ENCODE measurements around the gene CEP41.
A peak's percentile ranks its signal among the peaks of the same experiment; 100 is the strongest.

CEP41 gene

DNA sequence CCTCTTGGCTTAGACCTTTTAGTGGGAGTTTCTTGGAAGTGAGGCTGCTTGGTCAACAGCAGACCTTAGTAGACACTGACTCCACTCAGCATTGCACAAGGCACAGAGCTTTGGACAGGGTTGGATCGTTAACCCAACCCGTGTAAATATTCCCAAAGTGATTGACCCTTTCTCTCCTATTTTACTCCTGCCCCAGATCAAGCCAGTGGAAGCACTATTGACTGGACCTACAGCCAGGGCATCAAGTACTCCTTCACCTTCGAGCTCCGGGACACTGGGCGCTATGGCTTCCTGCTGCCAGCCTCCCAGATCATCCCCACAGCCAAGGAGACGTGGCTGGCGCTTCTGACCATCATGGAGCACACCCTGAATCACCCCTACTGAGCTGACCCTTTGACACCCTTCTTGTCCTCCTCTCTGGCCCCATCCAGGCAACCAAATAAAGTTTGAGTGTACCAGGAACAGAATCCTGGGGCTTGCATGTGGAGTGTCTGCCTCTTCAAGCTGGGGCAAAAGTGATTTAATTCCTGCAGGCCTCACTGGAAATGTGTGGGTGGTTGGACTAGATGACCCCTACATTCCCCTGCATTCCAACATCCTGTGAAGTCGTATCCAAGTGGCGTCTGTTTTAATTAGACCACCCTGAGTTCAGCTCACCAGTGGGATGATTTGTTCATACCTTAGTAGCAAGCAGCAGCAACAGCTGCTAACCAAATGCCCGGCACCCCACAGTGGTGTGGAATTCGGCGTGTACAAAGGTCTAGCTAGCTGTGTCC is 53.0 kb downstream of the CEP41 start:
- no peak overlapping the region for H3K9ac ChIP-seq (ENCODE audit: low read length)
- H3K23ac ChIP-seq (ENCODE audit: low read length in 2 of 2): no peak overlapping the region
- peak overlapping the region; percentile 94 for H2AK5ac ChIP-seq (ENCODE audit: low read length, severe bottlenecking)
- H3K14ac ChIP-seq (ENCODE audit: low read length in 2 of 2): no peak overlapping the region
- no peak overlapping the region for H2BK15ac ChIP-seq (ENCODE audit: low read depth, poor library complexity, severe bottlenecking)
- H4K8ac ChIP-seq (ENCODE audit: low read length): peak overlapping the region; percentile 5
- peak overlapping the region; percentile 0 to 49 for H2BK12ac ChIP-seq (ENCODE audit: low read length in 2 of 2)
- peak overlapping the region in 1 of 2 experiments; percentile 5 for H3K4ac ChIP-seq (ENCODE audit: low read depth in 1 of 2, low read length in 2 of 2)
- H3K27me3 ChIP-seq (ENCODE audit: control insufficient read depth in 1 of 2, insufficient read depth in 1 of 2, low read length in 2 of 2): no peaks in the 10 kb centered on the region
- no peak for DNase-seq
- H3K18ac ChIP-seq (ENCODE audit: low read depth in 1 of 2, low read length in 2 of 2): peak overlapping the region in 1 of 2 experiments; percentile 61
- H2BK120ac ChIP-seq (ENCODE audit: low read depth, low read length): no peak overlapping the region
- peak overlapping the region; percentile 95 for H3K27ac ChIP-seq (ENCODE audit: low read length, poor library complexity, severe bottlenecking)
- peaks cover 0 to 5% of the 10 kb centered on the region in 2 experiments for H3K36me3 ChIP-seq (ENCODE audit: control insufficient read depth in 1 of 2, insufficient read depth in 2 of 2, low read depth in 1 of 2, low read length in 2 of 2)
- H3K9me3 ChIP-seq (ENCODE audit: control insufficient read depth, low read length): no peaks in the 10 kb centered on the region
- H3K79me1 ChIP-seq (replicated peaks; ENCODE audit: low read length, poor library complexity, severe bottlenecking): no peaks in the 10 kb centered on the region
- 81% methylated on average over 11 of the region's 12 CpGs for WGBS
- no peak overlapping the region for H3K4me2 ChIP-seq (ENCODE audit: low read length, poor library complexity, severe bottlenecking)
- no peak overlapping the region for H4K91ac ChIP-seq (ENCODE audit: low read length)
- H3K4me3 ChIP-seq (ENCODE audit: insufficient read depth in 1 of 2, low read depth in 1 of 2, low read length in 2 of 2): no peak overlapping the region
- H2BK5ac ChIP-seq (ENCODE audit: low read depth, low read length, poor library complexity, severe bottlenecking): peak overlapping the region; percentile 98
- H2AFZ ChIP-seq (ENCODE audit: low read depth, low read length): no peak overlapping the region
- peaks cover 17% of the 10 kb centered on the region for H3K4me1 ChIP-seq (ENCODE audit: control insufficient read depth, insufficient read depth, low read depth, low read length)

DNA sequence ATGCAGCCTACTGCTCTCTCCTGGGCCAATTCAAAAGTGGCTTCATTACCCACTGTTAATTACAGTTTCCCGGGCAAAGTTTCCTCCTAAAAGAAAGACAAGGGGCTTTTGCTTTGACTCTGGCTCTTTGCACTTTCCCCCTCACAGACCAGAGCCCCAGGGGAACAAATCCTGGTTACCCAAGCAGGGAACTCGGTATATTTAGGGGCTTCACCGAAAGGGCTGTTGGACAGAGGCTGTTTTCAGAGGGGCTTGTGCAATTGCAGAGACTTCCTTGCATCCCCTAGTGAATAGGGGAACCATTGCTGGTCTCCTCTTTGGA is 53.5 kb downstream of the CEP41 start:
- peak overlapping the region; percentile 98 for H2BK5ac ChIP-seq (ENCODE audit: low read depth, low read length, poor library complexity, severe bottlenecking)
- H3K4ac ChIP-seq (ENCODE audit: low read depth in 1 of 2, low read length in 2 of 2): peak overlapping the region in 1 of 2 experiments; percentile 19
- no peak overlapping the region for H2AFZ ChIP-seq (ENCODE audit: low read depth, low read length)
- no peak for DNase-seq
- no peak overlapping the region for H3K14ac ChIP-seq (ENCODE audit: low read length in 2 of 2)
- no peak overlapping the region for H3K23ac ChIP-seq (ENCODE audit: low read length in 2 of 2)
- H4K8ac ChIP-seq (ENCODE audit: low read length): no peak overlapping the region
- 95% methylated on average over 3 of the region's 3 CpGs for WGBS
- no peaks in the 10 kb centered on the region for H3K9me3 ChIP-seq (ENCODE audit: control insufficient read depth, low read length)
- peaks cover 17% of the 10 kb centered on the region for H3K4me1 ChIP-seq (ENCODE audit: control insufficient read depth, insufficient read depth, low read depth, low read length)
- H3K9ac ChIP-seq (ENCODE audit: low read length): no peak overlapping the region
- peak overlapping the region; percentile 94 for H2AK5ac ChIP-seq (ENCODE audit: low read length, severe bottlenecking)
- H3K79me1 ChIP-seq (replicated peaks; ENCODE audit: low read length, poor library complexity, severe bottlenecking): no peaks in the 10 kb centered on the region
- H2BK120ac ChIP-seq (ENCODE audit: low read depth, low read length): no peak overlapping the region
- no peaks in the 10 kb centered on the region for H3K27me3 ChIP-seq (ENCODE audit: control insufficient read depth in 1 of 2, insufficient read depth in 1 of 2, low read length in 2 of 2)
- H3K4me3 ChIP-seq (ENCODE audit: insufficient read depth in 1 of 2, low read depth in 1 of 2, low read length in 2 of 2): no peak overlapping the region
- peaks cover 0 to 5% of the 10 kb centered on the region in 2 experiments for H3K36me3 ChIP-seq (ENCODE audit: control insufficient read depth in 1 of 2, insufficient read depth in 2 of 2, low read depth in 1 of 2, low read length in 2 of 2)
- H2BK15ac ChIP-seq (ENCODE audit: low read depth, poor library complexity, severe bottlenecking): no peak overlapping the region
- peak overlapping the region in 1 of 2 experiments; percentile 16 for H3K18ac ChIP-seq (ENCODE audit: low read depth in 1 of 2, low read length in 2 of 2)
- peak overlapping the region in 1 of 2 experiments; percentile 49 for H2BK12ac ChIP-seq (ENCODE audit: low read length in 2 of 2)
- H3K27ac ChIP-seq (ENCODE audit: low read length, poor library complexity, severe bottlenecking): peak overlapping the region; percentile 95
- no peak overlapping the region for H4K91ac ChIP-seq (ENCODE audit: low read length)
- no peak overlapping the region for H3K4me2 ChIP-seq (ENCODE audit: low read length, poor library complexity, severe bottlenecking)

DNA sequence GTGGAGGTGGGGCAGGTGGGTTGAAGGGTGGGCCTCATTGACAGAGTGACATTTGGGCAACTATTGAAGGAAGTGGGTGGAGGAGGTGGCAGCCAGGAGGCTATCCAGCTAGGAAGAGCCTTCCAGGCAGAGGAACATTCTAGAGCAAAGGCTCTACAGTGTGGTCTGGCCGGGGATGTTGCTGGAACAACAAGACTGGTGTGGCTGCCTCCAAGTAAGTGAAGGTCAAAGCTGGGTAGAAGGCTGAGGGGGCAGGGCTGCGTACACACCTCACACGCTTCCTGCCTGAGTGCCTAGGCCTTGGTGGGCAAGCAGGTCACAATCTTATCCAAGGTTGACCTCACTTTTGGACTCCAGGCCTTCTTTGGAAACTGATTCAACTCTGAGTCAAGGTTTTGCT is 53.9 kb downstream of the CEP41 start:
- H3K4me2 ChIP-seq (ENCODE audit: low read length, poor library complexity, severe bottlenecking): no peak overlapping the region
- no peak overlapping the region for H3K14ac ChIP-seq (ENCODE audit: low read length in 2 of 2)
- H3K4ac ChIP-seq (ENCODE audit: low read depth in 1 of 2, low read length in 2 of 2): peak overlapping the region in 1 of 2 experiments; percentile 19
- H2BK5ac ChIP-seq (ENCODE audit: low read depth, low read length, poor library complexity, severe bottlenecking): peak overlapping the region; percentile 98
- peak overlapping the region; percentile 87 for H2BK12ac ChIP-seq (ENCODE audit: low read length in 2 of 2)
- no peak overlapping the region for H3K9ac ChIP-seq (ENCODE audit: low read length)
- peak overlapping the region; percentile 19 for H4K8ac ChIP-seq (ENCODE audit: low read length)
- no peak overlapping the region for H3K23ac ChIP-seq (ENCODE audit: low read length in 2 of 2)
- no peaks in the 10 kb centered on the region for H3K79me1 ChIP-seq (replicated peaks; ENCODE audit: low read length, poor library complexity, severe bottlenecking)
- DNase-seq: no peak
- no peak overlapping the region for H2BK120ac ChIP-seq (ENCODE audit: low read depth, low read length)
- H3K27me3 ChIP-seq (ENCODE audit: control insufficient read depth in 1 of 2, insufficient read depth in 1 of 2, low read length in 2 of 2): no peaks in the 10 kb centered on the region
- peak overlapping the region; percentile 95 for H3K27ac ChIP-seq (ENCODE audit: low read length, poor library complexity, severe bottlenecking)
- H3K4me3 ChIP-seq (ENCODE audit: insufficient read depth in 1 of 2, low read depth in 1 of 2, low read length in 2 of 2): no peak overlapping the region
- peaks cover 0 to 5% of the 10 kb centered on the region in 2 experiments for H3K36me3 ChIP-seq (ENCODE audit: control insufficient read depth in 1 of 2, insufficient read depth in 2 of 2, low read depth in 1 of 2, low read length in 2 of 2)
- H2BK15ac ChIP-seq (ENCODE audit: low read depth, poor library complexity, severe bottlenecking): no peak overlapping the region
- H2AK5ac ChIP-seq (ENCODE audit: low read length, severe bottlenecking): peak overlapping the region; percentile 94
- no peak overlapping the region for H2AFZ ChIP-seq (ENCODE audit: low read depth, low read length)
- peak overlapping the region; percentile 16 to 67 for H3K18ac ChIP-seq (ENCODE audit: low read depth in 1 of 2, low read length in 2 of 2)
- peaks cover 20% of the 10 kb centered on the region for H3K4me1 ChIP-seq (ENCODE audit: control insufficient read depth, insufficient read depth, low read depth, low read length)
- H4K91ac ChIP-seq (ENCODE audit: low read length): peak overlapping the region; percentile 77
- 97% methylated on average over 3 of the region's 3 CpGs for WGBS
- H3K9me3 ChIP-seq (ENCODE audit: control insufficient read depth, low read length): no peaks in the 10 kb centered on the region

DNA sequence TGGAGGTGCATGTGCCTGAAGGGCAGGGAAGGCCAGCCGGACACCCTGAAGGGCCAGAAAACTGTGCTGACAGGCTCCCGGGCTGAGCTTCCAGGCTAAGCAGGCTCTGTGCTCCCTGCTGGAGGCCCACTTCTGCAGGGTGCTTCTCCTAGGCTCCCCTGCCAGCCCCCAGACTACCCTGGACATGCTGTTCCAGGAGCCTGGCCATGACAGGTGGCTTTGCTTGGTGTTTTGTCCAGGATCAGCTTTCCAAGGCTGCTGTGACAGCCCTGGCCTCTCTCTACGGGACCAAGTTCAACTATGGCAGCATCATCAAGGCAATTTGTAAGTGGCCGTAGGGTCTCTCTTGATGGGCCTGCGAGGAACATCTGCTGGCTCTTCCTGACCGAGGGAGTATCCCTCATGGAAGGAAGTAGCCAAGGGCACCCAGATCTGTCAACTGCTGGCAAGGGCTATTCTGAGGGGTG is 55.2 kb downstream of the CEP41 start:
- Histone ChIP-seq H3K4ac (ENCODE audit: low read depth in 1 of 2, low read length in 2 of 2) (no peak overlapping the region), H2BK12ac (ENCODE audit: low read length in 2 of 2) (peak overlapping the region in 1 of 2 experiments; percentile 29), H3K14ac (ENCODE audit: low read length in 2 of 2) (no peak overlapping the region), H4K91ac (ENCODE audit: low read length) (no peak overlapping the region), H2AFZ (ENCODE audit: low read depth, low read length) (no peak overlapping the region), H2BK15ac (ENCODE audit: low read depth, poor library complexity, severe bottlenecking) (no peak overlapping the region), H3K79me1 (replicated peaks; ENCODE audit: low read length, poor library complexity, severe bottlenecking) (no peaks in the 10 kb centered on the region), H3K18ac (ENCODE audit: low read depth in 1 of 2, low read length in 2 of 2) (peak overlapping the region in 1 of 2 experiments; percentile 37), H3K4me3 (ENCODE audit: insufficient read depth in 1 of 2, low read depth in 1 of 2, low read length in 2 of 2) (no peak overlapping the region), H3K4me2 (ENCODE audit: low read length, poor library complexity, severe bottlenecking) (no peak overlapping the region), H3K9me3 (ENCODE audit: control insufficient read depth, low read length) (no peaks in the 10 kb centered on the region), H3K36me3 (ENCODE audit: control insufficient read depth in 1 of 2, insufficient read depth in 2 of 2, low read depth in 1 of 2, low read length in 2 of 2) (peaks cover 0 to 5% of the 10 kb centered on the region in 2 experiments), H3K9ac (ENCODE audit: low read length) (no peak overlapping the region), H3K23ac (ENCODE audit: low read length in 2 of 2) (no peak overlapping the region), H2BK5ac (ENCODE audit: low read depth, low read length, poor library complexity, severe bottlenecking) (no peak overlapping the region), H2BK120ac (ENCODE audit: low read depth, low read length) (no peak overlapping the region), H3K27me3 (ENCODE audit: control insufficient read depth in 1 of 2, insufficient read depth in 1 of 2, low read length in 2 of 2) (peaks cover 0 to 3% of the 10 kb centered on the region in 2 experiments), H3K27ac (ENCODE audit: low read length, poor library complexity, severe bottlenecking) (no peak overlapping the region), H2AK5ac (ENCODE audit: low read length, severe bottlenecking) (peak overlapping the region; percentile 15), H4K8ac (ENCODE audit: low read length) (no peak overlapping the region), H3K4me1 (ENCODE audit: control insufficient read depth, insufficient read depth, low read depth, low read length) (peaks cover 21% of the 10 kb centered on the region)
- DNase-seq: no peak
- 97% methylated on average over 6 of the region's 6 CpGs for WGBS

All from mesenchymal stem cell (in vitro differentiated cells and primary cell).